Fibroblast of skin of abdomen (primary cell): ENCODE data around the gene RALGDS.

Experiments used
- DNase-seq: peaks from one replicate; pipeline ENCODE4 v3.0.0-alpha.2; 2013

The RALGDS gene

DNA sequence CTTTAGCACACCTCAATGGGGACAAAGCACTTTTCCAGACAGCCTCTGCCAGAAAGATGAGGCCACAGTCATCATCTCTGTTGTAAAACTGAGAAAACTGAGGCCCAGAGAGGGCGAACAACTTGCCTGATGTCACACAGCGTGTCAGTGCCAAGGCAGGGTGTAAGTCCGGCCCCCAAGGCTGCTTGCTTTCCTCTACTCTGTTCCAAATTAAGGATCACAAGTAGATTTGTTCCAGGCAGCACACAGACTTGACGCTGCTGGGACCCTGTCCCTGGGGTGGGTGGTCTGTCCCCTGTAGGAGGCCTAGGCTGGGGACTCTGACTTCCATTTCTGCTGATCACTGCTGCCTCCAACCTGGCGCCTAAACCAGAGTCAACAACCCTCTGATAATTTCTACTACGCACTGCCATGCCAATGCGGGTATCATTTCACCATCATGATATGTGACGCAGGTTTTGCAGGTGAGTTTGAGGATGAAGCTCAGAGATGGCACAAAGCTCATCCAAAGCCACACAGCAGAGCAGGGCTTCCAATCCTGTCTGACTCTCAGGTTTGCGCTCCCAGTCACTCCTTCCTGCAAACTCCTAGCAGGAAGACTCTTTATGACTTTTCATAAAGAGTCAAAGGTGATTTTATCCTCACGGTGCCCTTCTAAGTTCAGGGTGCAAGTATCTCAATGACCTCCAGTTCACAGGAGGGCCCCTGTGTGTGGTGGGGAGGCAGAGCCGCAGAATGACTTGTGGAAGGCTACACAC is 13.5 kb upstream of the RALGDS start:
- no peak for DNase-seq

DNA sequence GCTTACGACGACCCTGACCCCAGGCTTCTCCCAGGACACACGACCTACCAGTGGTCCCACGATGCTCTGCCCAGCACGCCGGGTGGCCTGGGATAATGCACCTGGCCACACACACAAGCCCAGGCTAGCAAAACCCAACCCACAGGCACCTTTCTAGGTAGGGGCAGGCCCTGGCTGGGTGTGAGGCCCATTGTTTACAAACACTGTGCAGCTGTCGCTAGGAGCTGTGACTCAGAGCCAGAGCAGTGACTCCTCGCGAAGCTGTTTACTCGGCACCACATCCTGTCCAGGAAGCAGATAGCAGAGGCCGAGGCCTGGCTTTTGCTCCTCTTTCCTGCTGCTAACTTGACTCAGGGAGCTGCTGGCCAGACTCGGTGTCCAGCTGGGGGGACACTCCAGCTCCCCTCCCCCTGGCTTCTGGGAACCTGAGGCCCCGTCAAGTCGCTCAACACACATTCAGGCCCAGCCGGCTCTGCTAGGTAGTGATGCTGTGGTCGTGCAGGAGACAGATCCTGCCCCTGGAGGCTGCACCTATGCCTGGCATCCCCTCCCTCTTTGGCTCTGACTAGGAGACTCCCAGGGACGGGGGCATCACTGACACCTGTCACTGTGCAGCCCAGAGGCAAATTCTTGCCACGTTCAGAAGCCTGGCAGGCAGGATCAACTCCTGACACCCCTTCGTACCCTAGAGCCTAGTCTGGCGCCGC is 12.8 kb upstream of the RALGDS start:
- peak; percentile 82 for DNase-seq

DNA sequence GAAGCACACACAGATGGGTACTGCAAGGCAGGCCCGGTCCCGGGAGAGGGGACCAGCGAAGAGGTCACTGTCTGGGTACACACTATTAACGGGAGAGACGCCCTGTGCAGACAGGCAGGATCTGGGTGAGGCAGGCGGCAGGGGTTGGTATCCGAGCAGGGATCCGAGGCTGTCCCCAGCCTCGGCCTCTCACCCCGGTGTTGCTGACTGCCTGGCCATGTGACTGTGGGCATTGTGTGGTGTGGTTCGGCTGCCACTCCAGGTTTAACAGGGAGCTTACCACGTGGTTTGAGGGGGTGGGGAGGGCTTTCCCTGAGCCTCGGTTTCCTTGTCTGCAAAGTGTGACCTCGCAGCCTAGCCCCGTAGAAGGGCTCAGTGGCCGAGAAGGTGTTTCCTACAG is 11.1 kb upstream of the RALGDS start:
- no peak for DNase-seq

DNA sequence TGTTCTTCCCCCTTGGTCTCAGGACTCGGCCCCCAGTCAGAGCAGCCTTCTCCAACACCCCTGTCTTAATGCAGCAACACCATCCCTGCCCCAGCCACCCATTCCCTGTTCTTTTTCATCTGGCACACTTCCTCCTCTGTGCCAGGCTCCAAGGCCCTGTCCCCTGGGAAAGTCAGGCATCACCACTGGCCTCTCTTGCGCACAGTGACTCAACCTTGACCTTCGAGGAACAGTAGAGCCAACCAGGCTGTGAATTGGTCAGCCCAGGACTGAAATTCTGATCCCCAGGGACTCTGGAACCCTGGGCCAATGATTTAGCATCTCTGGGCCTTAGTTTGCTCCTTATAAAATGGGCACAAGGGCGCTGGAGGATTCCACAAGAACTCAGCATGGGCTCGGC is 10.5 kb upstream of the RALGDS start:
- no peak for DNase-seq

DNA sequence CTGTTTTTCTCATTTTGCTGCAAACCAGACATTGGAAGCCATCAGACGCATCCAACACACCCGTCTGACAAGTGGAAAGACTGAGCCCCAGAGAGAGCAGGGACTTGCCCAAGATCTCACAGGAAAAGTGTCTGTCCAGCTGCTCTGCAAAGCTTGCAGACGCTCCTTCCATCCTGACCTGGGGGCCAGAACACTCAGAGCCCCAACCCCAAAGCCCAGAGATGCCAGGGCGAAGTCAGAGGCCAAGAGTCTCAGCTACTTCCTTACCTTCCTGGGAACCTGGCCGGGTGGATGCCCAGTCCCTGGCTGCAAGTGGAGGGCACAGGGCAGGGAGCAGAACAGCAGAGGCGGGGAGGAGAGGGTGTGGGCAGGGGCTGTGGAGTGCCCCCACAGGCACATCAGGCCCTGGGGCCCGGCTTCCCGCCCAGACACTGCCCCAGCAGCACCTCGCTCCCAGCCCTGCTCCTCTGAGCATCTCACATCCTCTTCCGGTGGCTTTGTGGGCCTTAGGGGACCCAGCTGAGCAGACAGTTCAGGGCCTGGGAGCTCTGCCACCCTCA is 9.7 kb upstream of the RALGDS start:
- DNase-seq = no peak

DNA sequence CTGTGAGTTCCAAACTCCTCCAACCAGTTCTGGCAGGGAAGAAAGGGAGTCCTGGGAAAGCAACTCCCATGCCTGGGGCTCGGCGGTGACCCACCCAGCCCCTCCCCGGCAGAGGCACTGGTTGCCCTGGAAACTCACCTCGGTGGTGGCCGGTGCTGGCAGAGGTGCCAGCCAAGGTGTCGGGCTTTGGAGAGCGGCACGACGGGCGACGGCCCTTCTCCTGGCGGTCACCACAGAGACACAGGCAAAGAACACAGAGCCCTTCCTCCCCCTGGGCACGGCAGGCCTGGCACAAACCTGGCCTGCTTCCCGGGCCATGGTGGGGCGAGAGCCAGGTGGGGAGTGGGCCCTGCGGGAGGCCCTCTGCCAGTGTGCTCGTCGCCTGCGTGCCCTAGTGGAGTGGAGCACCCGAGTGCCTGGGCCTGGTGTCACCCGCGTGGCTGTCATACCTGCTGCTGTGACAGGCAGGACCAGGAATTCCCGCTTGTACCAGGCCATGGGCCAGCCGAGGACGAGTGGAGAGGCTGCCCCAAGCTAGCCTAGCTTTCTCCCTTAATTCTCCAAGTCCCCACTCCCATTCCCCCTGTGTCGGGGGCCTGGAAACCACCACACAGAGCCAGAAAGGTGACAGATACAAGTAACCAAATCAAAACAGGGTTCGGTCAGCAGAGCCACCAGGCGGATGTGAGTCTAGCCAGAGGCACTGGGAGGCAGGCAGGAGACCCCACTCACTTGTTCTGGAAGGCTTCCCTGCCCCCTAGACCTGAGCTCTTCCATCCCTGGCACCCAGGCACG is 8.2 kb upstream of the RALGDS start:
- no peak for DNase-seq

DNA sequence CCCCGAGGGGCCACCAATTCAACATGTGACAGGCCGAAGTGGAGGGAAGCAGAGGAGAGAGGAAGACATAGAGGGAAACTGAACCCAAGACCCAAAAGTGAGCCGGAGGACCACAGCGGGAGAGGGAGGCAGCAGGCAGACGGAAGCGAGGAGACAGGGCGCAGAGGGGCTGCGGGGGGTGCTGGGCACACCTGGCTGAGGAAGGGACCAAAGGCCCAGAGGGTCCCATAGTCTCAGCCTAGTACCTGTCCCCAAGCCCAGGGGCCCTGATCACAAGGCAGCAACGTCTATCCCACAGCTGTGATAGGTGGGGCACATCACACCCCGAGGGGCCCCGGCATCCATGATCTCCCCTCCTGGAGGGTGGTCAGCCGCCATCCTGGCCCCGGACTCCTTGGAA is 7.1 kb upstream of the RALGDS start:
- no peak for DNase-seq

DNA sequence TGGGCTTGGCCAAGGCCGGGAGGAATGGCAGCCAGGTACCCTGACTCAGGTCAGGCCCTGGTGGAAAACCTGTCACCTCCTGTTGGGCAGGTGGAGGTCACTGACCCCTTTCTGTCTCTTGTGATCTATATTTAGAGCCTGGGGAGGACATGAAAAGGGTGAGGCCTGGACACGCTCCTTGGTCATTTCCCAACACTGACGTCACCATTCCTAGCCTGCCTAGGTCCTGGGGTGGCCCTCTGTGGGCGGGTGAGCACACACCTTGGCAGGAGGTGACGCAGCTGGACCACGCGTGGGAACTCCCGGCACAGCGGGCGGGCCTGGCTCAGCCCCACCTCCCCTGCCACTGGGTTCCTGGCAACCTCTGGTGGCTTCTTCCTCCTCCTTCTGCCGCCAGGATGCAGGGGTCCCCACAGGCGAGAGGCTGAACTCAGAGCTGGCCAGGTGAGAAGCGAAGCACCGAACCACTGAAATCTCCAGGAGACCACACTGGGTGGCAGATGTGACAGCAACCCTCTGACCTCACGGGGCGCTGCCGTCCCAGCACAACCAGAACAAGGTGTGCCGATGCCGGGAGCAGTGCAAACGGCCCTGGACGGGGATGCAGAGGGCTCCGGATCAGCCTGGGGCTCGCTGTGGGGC is 6.4 kb upstream of the RALGDS start:
- no peak for DNase-seq

DNA sequence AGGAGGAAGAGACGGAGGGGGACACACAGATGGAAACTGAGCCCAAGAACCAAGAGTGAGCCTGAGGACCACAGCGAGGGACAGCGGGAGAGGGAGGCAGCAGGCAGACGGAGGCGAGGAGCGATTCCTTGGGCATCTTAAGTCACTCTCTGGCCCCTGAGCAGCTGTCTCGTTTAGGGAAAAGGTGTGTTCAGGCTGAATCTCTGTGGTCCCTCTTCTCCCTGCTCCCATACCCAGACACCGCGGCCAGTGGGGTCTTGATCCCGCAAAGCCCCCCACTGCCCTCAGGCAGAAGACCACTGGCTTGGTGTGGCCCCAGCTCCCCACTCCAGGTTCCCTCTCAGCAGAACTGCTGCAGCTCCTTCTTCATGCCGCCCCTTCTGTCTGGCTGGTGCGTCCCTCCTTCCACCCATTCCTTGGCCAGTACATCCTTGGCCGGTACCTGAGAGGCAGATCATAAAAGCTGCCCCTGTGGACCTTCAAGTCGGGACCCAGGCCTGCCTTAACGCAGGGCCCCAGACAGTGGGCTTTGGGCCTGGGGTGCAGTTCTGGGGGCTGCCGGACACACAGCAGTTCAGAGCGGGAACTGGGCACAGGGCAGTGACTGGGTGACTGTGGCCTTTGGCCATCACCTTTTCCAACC is 5.8 kb upstream of the RALGDS start:
- no peak for DNase-seq

DNA sequence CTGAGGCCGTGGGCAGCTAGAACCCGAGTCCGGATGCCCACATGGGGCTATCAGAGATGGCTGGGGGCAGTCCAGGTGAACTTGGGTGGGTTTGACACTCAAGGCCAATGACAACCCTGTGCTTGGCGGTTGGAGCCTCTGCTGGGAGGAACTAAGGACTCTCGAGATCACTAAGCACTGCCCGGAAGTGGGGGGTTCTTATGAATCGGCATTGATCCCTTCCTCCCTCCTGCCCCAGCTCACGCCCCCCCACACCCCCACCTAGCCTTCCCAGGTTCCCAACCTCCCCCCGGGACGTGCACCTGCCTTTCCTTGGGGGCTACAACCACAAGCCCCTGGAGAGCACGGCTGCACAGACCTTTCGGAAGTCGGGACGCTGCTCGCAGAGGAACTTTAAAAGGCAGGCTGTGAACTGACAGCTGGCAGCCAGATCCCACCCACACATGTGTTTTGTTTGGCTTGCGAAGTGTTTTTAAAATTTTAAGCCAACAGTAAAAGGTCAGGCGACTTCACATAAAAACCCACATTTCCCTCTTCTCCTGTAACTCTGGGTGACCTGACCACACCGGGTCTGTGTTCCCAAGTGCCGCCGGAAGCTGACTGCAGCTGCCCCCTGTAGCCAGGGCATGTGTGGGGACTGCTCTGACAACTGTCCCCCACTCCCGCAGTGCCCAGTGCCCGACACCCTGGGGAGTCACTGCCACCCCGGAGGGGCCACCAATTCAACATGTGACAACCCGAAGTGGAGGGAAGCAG is 5.1 kb upstream of the RALGDS start:
- peak; percentile 39 for DNase-seq

DNA sequence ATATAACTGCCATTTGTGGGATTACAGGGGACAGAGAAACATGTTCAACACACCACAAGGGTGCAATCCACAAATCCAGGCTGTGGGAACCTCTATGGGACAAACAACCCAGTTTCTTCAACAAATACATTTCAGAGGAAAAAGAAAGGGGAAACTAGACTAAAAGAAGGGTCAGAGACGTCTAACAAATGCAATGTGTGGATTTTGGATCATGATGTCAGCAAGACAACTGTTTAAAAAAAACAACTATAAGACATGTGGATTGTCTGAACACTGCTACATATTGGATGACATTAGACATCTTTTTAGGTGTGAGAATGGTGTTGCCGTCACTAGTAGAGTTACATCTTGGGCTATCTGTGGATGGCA is 3.9 kb upstream of the RALGDS start:
- DNase-seq = no peak

DNA sequence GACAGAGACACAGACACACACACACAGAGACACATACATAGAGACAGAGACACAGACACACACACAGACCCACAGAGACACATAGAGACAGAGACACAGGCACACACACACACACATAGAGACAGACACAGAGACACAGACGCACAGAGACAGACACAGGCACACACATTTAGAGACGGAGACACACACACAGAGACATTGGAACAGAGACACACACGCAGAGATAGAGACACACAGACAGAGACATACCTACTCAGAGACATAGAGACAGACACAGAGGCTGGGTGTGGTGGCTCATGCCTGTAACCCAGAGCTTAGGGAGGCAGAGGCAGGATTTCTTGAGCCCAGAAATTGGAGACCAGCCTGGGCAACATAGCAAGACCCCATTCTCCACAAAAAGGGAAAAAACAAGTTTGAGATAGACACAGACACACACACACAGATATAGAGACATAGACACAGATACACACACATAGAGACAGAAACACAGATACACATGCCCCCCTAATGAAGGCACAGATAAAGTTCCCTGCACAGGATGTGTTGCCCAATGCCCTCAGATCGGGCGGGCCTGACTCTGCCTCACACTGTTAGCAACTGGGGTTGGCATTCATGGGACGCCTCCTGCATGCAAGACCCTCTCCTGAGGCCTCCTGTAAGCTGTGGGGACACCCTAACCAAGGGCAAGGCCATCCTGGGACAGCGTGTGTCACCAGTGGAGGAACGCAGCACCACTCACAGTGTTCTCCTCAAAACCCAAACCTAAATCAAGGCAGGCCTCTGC is 3.3 kb upstream of the RALGDS start:
- no peak for DNase-seq

DNA sequence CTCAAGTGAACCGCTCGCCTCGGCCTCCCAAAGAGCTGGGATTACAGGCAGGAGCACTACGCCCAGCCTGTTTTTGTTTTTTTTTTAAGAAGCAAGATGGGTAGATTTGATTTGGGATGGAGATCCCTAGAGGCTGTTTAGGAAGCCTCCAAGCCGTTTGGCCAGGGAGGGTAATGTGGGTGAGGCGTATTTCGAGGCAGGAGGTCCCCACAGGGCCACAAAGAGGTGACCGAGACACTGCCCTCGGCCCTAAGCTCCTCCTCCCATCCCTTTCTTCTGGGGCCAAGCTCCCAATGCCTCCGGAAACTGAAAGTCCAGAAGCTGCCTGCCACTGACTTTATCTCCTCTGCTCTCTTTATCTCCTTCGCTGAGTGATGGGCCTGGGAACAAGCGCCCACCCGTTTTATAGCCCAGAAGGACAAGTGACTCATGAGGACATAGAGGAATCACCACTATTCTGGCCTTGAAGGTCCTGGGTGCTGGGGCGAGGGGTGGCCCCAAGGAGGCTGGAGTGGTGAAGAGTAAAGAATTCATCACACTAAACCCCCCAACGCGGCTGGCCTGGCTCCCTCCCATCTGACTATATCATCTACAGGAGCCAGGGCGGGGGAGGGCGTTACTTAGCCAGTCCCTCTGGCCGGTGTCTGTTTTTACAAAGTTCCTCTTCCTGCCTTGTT is 2.0 kb upstream of the RALGDS start:
- peak; percentile 28 for DNase-seq

DNA sequence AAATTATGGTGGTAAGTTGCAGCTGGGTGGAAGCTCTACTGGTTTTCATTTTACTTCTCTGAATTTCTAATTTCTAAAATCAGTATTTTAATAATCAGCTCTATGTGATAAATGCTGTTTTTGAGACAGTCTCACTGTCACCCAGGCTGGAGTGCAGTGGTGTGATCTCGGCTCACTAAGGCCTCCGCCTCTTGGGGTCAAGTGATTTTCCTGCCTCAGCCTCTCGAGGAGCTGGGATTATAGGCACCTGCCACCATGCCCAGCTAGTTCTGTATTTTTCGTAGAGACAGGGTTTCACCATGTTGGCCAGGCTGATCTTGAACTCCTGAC is 1.5 kb upstream of the RALGDS start:
- DNase-seq = no peak

DNA sequence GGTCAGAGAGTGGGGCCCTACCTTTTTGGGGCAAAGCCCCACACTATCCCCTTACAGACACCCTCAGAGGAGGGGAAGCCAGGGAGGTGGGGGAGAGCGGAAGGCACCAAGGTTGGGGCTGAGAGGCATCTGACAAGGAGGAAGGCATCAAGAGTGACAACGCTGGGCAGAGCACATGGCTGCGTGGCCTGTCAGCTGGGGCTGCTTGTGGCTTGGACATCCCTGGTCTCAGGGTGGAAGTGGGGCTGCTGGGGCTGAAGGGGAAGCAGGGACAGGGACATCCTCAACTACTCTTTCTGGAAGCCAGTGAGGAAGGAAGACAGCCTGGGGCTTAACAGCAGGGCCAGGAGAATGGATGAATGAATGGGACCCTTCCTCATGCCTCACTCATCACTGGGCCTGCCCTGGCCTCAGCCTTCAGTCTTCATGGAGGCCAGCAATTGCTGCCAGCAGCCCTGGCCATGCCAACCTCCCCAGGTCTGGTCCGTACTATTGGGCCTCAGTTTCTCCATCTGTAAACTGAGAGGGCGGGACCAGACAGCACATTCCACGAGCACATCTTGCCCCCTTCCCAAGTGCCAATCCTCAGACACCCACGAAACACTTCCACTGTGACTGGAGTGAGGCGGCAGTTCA is 993 bp upstream of the RALGDS start:
- no peak for DNase-seq

DNA sequence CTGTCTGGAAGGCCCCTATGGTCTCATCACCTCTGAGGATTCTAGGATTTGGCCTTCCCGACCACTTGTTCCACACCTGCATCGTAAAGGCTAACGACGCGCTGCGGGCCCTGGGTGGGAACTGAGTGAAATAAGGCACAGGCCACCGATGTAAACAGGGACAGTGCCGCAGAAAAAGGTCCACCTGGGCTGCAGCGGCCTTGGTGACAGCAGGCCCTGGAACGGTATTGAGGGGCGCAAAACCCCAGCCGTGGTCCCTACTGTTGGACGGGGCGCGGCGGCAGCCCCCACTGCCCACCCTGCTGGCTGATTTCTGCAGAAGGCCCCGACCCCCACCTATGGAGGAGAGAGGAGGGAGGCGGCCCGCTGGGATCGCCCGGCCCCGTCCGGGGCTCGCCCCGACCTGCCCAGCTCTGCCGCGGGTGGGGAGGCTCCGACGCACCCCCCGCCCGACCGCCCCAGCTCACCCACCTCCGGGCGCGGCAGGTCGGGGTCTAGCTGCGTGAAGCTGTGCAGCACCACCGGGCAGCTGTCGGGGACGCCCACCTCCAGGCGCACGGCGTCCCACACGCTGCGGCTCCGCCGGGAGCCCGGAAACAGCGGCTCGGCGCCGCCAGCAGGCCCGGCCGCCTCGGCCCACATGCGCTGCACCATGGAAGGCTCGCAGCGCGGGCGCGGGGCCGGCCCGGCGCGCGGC is 391 bp downstream of the RALGDS start:
- DNase-seq = no peak

DNA sequence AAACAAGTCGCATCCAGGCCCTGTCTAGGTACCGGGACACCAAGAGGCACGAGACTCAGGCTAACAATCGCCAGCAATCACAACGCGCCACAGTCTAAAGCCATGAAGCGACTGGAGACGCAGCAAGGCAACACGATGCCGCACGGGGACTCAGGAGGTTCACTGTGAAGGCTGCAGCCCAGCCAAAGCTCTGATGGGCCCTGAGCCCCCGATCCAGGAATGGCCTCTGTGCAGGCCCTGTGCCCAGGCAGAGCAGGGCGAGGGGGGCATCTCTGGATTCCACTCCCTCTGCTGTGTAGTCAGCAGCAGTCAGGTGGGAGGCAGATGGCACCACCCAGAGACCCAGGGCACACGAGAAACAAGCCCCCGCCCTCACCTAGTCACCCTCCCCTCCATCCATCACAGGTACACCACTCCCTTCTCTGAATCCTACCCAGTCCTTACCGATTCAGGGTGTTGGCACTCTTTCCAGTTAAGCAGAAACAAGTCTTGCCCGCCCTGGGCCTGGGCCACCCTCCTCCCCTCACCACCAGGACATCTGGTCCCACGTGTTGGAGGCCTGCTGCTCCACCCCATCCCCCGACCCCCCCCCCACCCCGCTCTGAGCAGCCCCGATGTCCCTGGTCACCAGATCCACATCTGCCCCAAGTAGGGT is 1.1 kb downstream of the RALGDS start:
- DNase-seq = no peak

DNA sequence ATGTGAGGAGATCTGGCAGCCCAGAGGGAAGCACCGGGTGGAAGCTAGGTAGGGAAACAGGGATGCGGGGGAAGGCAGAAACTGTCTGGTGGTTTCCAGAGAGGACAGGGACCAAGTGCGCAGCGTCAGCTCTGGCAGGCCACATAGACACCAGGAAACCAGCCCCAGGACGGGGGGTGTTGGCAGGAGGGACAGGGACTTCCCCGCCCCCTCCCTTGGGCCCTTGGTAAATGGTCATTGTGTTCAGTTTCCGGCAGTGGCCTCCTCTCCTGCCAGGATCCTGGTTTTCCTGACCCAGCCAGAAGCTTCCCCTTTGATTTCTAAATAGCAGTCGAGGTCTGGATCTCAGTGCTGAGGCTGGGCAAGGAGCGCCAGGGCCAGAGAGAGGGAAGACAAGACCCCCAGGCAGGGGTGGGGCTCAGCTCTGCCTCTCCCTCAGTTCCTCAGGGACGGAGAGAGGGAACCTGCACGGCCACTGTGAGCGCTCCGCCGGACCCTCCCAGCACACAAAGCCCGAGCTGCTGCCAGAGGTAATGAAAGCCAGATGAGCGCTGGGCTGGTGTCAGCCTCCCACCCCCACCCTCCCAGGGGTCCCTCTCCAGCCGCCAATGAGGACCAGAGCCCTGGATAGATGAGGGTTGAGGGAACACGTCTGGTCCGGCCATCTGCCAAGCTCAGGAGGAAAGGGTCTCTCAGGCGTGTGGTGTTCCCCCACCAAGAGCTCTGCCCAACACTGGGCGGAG is 1.8 kb downstream of the RALGDS start:
- DNase-seq = peak; percentile 65
